HG03060 (cell line): ENCODE data around the gene WDCP.

ENCODE experiments used
- ATAC-seq: cut with Tn5 transposase; IDR thresholded peaks from one replicate; pipeline ENCODE4 v1.9.1; 2021; ENCODE audit warnings: low read depth, moderate number of reproducible peaks; ENCODE audit not compliant: unreplicated experiment

Gene WDCP

DNA sequence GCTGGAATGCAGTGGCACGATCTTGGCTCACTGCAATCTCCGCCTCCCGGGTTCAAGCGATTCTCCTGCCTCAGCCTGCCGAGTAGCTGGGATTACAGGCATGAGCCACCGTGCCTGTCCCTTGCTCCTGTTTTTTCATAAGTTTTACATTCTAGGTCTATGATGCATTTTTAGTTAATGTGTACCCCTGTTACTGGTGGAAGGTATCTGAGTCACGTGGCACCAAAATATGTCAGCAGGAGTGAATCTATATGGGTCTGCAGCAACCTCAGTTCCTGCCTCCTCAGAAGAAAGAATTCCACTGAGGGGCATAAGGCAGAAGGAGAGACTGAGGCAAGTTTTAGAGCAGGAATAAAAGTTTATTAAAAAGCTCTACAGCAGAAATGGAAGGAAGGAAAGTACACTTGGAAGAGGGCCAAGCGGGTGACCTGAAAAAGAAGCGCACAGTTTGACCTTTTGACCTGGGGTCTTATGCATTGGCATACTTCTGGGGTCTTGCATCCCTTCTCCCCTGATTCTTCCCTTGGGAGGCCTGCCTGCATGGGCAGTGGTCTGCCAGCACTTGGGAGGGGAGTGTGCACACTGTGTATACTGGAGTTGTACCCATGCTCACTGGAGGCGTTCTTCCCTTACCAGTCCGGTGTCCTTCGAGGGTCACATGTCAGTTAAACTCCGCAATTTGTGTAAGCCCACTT is 38.4 kb downstream of the WDCP start:
- ATAC-seq = no peak

DNA sequence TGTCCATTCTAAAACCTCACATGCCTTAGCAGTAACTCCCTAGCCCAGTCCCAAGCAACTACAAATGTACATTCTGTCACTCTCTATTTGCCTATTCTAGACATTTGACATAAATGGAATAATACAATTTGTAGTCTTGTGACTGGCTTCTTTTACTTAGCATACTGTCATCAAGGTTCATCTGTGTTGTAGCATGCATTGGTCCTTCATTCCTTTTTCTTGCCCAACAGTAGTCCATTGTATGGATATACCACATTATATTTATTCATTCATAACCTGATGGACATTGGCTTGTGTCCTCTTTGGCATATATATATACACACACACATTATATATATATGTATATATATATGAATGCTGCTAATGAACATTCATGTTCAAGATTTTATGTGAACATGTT is 39.5 kb downstream of the WDCP start:
- no peak for ATAC-seq

GRCh38 chr2:23994567-23994966 is 52.6 kb downstream of the WDCP start:
- no peak for ATAC-seq

DNA sequence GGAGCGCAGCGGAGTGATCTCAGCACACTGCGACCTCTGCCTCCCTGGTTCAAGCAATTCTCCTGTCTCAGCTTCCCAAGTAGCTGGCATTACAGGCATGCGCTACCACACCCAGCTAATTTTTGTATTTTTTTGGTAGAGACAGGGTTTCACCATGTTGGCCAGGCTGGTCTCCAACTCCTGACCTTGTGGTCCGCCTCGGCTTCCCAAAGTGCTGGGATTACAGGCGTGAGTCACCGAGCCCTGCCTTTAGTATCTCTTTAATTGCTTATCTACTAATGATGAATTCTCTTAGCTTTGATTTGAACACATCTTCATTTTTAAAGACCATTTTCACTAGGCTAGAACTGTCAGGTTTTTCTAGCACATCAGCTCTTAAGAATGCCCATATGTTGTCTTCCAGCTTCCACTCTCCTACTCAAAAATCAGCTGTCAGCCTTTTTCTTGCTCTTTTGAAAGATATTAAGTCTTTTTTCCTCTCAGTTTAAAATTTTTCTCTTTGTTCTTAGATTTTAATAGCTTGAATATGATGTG is 53.4 kb downstream of the WDCP start:
- ATAC-seq = no peak

- ATAC-seq = no peak
These were observed 54.3 kb downstream of the WDCP start for GRCh38 chr2:23992931-23993330.

- ATAC-seq = no peak
These were observed 58.8 kb downstream of the WDCP start for GRCh38 chr2:23988371-23988770.
